ENCODE measurements around the gene RFTN1.
"Not testable (repeated sequence)": the region's sequence is repeated elsewhere in the genome, so short reads cannot be mapped to it uniquely, and the experiment has no call there.

The RFTN1 gene

DNA sequence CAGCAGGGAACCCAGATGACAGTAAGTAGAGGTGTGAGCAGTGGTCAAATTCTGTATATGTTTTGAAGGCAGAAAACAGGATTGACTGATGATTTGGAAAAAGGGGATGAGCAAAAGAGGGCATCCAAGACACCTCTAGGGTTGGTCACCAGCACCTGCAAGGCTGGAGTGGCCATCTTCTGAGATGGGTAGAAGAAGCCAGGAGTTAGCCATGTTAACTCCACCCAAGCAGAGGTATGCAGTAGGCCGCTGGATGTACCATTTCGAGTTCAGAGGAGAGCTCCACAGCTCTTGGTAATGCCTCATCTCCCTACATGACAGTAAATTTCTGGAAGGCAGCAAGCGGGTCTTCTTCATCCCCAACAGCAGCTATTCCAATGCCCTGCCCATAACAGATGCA is 7.0 kb downstream of the RFTN1 start:
- no peak for DNase-seq

DNA sequence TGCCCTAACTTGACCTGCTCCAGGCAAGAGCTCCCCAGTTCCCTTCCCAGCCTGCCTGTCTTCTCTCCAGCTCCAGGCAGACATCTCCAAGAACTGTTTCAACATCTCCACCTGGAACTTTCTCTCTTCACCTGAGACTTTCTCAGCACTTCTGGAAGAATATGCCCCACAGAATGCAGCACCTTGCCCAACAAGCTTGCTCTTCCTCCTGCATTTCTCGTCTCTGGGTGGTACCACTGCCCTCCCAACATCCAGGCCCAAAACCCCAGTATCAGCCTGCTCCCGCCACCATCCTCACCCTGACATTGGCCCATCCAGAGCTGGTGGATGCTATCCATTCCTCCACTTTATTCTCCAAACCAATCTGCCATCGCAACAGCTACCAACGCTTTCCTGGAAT is 8.8 kb downstream of the RFTN1 start:
- DNase-seq, result no peak

DNA sequence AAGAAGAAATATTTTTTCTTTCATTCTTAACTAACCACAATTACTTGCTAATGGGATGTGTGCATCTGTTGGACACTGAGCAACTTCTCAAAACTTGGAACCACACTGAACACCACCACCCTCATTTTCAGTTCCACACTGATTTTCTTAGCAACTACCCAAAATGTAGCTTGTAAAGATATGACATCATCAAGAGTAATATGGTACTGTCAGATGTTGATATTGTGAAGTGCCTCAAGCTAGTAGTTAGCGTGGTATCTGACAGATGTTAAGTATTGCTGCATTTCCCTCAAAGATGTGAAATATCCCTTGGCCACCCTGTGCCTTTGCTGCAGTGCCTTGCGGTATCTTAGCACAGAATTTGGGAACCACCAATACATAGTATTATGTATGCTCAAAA is 9.3 kb downstream of the RFTN1 start:
- DNase-seq, result peak; percentile 93

DNA sequence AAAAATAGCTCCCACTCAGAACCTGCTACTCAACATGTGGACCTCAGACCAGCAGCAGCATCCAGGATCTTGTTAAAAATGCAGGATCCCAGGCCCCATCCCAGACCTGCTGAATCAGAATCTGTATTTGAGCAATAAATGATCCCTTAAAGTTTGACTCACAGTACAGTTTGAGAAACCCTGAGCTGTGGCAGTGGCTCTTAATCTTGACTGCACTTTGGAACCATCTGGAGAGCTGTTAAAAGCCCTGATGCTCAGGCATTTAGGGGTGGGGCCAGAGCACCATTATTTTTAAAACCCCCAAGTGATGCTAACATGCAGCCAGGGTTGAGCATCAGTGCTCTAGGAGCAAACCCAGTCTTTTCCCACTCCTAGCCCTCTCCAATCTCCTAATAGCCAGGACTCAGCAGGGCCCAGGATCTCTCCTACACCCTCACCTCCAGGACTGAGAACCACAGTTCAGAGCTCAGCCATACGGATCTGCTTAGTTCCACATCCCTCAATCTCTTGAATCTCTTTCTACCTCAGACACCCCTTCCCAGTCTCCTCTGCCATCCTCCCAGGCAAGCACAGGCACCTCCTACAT is 10.2 kb downstream of the RFTN1 start:
- DNase-seq, result no peak

DNA sequence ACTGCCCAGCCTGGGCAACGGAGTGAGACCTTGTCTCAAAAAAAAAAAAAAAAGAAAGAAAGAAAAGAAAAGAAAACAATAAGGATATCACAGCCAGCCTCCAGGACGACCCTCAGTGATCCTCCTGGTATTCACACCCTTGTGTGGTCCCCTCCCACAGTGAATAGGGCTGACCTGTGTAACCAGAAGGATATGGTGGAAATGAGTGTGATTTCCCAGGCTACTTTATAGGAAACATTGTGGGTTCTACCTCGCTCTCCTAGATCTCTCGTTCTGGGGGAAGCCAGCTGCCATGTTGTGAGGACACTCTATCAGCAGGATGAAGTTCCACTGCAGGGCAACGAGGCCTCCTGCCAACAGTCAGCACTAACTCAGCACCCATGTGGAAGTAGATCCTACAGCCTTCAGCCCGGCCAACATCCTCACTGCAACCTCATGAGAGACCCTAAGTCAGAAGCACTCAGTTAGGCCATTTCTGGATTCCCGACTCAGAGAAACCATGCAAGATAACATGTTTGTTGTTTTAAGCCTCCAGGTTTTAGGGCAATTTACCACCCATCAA is 11.1 kb downstream of the RFTN1 start:
- no peak for DNase-seq

DNA sequence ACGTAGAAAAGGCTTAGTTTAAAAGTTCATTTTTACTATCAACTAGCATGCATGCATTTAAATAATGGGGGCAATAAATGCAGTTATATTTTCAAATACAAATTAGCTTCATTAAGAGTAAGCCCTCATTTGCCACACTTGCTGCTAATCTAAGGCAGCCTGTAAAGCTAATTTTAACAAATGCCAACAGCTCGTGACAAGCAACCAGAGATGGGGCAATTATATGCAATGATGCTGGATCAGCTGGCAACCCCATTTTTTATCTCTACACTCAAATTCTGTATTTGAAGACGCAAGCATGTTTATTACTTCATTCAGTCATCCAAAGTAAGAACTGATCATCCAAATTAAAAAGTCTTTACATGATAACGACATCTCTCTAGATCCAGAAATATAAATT is 12.1 kb downstream of the RFTN1 start:
- no peak for DNase-seq

DNA sequence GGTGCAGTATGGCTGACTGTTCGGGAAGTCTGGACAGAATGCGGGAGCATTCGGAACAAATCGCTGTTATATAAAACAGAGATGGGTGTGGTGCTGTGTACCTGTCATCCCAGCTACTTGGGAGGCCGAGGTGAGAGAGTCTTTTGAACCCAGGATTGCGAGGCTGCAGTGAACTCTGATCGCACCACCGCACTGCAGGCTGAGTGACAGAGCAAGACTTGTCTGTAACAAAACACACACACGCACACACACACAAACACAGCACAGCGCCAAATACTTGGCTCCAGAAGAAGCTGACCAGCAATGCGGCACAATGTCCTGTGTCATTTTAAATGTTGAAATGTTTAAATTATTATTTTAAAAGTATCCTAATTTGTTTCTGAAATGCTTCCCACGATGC is 12.6 kb downstream of the RFTN1 start:
- no peak for DNase-seq

DNA sequence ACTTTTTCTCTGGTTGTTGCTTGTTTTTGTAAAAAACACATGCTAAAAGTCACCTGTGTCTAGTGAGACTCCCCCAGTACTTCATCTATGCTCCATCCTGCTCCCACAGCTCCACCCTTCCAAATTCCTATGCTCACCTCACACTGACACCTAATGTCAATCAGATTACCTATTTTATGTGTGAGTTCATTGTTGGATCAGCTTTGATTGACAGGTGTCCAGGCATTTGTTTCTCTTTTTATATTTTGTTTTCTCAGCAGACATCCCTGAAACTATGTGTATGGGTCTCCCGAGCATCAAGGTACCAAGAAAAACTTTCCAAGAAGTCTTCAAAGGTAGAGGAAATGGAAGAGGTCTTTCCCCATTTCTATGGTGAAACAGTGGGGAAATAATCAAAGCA is 13.4 kb downstream of the RFTN1 start:
- no peak for DNase-seq

DNA sequence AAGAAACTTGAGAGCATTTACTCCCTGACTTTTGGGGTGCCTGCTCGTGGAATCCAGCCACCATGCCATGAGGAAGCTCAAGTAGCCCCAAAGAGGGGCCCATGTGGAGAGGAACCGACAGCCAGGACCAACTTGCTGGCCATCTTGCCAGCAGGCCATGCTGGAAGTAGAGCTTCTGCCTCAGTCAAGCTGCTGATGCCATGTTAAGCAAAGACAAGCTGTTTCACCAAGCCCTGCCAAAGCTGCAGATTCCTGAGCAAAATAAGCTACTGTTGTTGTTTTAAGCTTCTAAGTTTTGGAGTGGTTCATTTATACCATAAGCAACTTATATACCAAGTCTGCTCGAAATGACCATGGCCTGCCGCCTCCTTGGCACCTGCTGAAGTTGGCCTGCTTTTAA is 14.1 kb downstream of the RFTN1 start:
- no peak for DNase-seq

DNA sequence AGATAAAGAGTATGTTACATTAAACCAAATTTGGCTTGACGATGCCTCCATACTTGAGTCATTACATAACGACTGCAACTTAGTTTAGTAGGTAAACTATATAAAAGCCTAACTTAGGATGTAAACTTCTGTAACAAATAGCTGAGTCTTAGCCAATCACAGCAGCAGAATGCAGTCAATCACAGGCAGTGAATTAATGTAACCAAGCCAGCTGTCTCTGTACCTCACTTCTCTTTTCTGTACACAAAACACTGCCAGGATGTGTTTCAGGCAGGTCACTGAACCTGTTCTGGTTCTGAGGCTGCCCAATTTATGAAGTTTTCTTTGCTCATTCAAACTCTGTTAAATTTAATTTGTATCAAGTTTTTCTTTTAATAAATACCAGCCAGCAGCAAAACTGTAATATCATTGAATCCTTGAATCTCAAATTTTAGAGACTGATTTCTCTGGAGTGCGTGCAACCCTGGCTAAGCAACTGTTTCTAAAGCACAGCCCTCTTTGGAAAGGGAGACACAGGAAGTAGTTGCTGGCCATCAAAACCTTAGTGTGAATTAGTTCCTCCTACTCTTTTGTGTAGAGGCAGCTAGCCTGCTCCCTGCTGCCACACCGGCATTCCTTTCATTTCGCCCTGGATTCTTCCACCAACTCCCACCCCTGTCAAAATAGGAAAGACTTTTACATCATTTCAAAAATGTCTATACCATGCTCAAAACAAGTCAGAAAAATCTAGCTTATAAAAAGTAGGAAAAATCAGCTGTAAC is 15.2 kb downstream of the RFTN1 start:
- no peak for DNase-seq

DNA sequence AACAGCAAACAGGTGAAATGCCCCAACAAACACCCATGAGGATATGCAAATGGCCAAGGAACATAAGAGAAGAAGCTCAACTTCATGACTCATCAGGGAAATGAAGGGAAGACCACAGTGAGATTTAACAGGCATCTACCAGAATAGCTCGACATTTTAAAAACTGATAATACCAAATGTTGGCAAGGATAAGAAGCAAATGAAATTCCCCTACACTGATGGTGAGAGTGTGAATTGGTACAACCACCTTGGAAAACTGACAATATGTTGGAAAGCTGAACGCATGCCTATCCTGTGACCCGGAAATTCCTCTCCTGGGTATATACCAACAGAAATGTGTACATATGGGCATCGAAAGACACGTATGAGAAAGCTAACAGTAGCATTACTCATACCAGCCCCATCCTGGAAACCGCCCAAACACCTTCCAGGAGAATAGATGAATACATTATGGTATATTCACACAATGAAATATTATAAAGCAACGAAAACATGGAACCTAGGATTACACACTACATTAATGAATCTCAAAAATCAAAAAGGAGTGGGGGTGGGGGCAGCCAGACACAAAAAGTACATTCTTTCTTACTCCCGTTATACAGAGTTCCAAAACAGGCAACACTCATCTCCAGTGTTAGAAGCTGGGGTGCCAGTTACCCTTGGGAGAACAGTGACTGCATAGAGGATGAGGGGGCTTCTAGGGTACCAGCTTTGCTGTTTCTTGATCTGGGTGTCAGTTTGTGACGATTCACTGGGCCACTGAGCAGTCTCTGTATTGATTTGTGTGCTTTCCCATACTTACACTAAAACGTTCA is 16.9 kb downstream of the RFTN1 start:
- no peak for DNase-seq

DNA sequence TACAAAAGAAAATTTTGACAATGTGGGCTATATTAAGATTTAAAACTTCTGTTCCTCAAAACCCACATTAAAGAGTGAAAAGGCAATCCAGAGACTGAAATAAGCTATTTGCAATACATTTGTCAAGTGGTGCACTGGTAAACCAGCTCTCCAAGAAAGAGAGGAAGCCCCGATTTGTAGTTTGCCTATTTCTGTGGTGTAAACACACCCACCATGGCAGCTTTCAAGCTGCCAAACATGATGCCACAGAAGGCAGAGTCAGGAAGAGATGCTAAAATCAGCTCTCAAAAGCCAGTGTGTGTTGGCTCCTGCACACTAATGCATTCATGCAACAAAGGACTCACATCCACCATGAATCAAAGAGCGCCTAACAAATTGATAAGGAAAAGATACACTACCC is 17.5 kb downstream of the RFTN1 start:
- DNase-seq, result no peak

DNA sequence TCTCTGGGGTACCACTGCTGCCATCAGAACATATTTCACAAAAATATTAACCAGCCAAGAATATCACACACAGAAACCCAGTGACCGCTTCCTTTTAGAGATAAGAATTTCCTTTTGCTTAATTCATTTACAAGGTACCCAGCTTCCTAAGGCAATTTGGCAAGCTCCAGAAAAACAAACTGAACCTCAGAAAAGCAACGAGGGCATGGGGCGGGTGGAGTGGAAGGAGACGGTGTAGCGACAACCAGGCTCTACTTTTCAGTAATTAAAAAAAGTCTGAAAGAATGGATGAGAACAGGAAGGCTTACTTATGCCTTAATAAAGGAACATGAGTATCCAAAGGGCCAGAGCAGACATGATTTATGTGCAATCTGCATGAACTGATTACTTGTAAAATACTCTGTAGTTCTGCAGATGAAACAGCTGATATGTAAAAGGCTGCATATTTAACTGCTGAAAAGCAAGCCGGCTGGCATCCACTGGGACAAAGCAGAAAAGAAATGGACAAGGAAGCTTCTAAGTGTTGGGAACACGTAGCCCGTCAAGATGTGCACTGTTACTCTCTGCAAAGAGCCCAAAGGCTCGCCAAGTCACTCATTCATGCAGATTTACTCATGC is 18.6 kb downstream of the RFTN1 start:
- DNase-seq, result no peak

DNA sequence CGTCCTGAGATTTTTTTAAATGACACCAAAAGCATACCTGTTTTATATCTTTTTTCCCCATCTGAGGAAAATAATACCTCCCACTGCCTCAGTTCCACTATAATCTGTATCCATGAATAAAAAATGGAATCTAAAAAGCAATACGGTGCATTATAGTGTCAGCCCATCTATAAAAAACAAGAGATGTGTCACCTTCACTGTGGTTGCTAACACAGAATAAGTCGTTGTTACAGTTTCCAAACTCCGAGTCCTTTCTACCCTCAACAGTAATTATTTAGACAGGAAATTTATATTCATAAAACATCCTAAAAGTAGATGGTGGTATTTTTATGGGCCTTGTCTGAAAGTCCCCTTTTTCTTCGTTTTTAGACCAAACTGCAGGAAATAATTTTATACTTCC is 19.4 kb downstream of the RFTN1 start:
- DNase-seq, result no peak

DNA sequence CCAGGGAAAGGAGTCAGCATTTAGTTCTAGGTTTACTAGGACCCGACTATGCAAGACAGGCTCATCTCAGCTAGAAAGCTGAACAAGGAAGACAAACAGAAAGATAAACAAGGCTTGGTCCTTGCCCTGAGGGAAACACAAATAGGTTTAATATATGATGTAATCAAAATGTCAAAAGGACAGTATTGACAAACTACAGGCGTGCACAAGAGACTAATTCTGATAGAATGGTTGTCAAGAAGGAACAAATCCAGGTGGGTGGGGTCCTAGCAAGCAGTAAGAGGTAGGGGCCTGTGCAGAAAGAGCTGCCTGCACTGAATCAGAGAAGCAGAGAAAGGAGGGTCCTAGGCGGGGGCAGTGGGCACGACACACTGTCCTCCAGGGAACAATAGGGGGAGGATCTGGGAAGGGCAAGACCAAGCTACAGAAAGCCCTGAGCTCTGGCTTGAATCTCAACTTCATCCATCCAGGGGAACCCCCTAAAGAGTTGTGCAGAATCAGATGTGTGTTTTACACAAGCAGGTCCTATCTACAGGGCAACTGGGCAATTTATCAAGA is 23.4 kb downstream of the RFTN1 start:
- no peak for DNase-seq

DNA sequence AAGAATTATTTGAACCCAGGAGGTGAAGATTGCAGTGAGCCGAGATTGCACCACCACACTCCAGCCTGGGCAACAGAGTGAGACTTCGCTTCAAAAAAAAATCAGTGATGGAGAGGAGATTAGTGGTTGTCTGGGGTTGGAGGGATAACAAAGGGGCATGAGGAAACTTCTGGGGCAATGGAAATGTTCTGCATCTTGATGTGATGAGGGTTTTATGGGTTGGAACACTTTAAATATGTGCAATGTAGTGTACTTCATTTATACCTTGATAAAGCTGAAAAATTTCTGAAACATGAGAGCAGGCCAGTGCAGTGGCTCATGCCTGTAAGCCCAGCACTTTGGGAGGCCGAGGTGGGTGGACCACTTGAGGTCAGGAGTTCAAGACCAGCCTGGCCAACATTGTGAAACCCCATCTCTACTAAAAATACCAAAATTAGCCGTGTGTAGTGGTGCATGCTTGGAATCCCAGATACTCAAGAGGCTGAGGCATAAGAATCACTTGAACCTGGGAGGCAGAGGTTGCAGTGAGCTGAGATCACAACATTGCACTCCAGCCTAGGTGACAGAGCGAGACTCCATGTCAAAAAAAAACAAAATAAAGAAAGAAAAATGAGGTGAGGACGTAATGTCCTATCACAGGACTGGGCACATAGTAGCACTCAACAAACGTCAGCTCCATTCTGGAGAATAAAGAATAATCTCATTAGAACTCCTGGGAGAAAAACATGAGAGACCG is 24.0 kb downstream of the RFTN1 start:
- not testable (repeated sequence) for DNase-seq

DNA sequence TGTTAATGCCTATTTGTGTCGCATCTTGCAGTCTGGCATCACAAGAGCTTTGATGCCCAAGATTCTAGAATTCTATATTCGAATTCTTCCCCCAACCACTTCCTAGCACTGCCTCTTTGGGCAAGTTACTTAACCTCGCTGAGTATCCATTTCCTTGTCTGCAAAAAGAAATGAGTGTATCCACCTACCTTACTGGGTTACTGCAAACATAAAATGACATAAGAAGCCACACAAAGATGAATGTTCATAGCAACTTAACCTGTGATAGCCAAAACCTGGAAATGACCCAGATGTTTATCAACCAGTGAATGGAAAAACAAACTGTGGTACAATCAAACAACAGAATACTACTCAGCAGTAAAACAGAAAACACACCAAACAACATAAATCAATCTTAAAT is 24.9 kb downstream of the RFTN1 start:
- DNase-seq, result no peak

DNA sequence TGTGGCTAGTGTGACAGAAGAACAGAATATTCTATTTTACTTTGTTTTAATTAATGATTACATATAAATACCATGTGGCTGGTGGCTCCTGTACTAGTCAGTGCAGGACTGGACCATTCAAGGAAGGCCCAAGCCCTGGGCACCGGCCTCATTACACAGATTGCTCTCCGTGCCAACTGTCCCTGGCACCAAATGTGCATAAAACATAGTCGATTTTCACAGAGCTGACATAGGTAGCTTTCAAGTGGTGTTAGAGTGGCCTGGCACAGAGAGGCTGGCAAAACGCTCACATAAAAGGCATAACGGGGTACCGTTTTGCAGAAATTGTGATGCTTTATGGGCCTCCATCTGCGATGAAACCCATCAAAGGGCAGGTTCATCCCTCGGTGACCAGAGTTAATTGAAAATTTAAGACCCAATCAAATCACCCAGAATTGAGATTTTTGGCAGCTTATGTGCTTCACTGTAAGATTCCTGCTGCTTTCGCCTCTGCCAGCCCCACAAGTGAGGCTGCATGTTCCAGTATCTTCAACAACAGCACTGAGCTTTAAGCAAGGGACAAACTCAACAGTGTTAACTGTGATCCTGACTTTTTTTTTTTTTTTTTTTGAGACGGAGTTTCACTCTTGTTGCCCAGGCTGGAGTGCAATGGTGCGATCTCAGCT is 25.9 kb downstream of the RFTN1 start:
- no peak for DNase-seq

DNA sequence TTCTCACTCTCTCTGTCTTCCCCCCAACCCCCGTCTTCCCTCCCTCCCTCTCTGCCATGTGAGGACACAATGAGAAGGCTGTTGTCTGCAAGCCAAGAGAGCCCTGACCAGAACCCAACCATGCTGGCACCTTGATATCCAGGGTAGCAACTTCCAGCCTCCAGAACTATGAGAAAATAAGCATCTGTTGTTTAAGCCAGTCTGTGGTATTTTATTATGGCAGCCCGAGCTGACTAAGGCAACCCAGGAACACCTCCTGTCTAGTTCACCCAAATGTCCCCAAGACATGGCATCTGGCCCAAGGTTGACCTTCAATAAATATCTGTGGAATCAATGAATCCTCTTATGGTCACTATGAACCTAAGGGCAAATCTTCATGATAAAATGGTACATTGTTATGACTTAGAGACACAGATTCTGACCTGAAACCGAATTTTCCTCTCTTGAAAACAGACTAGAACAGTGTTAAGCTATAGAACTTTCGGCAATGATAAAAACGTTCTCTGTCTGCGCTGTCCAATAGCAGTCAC is 26.5 kb downstream of the RFTN1 start:
- no peak for DNase-seq

DNA sequence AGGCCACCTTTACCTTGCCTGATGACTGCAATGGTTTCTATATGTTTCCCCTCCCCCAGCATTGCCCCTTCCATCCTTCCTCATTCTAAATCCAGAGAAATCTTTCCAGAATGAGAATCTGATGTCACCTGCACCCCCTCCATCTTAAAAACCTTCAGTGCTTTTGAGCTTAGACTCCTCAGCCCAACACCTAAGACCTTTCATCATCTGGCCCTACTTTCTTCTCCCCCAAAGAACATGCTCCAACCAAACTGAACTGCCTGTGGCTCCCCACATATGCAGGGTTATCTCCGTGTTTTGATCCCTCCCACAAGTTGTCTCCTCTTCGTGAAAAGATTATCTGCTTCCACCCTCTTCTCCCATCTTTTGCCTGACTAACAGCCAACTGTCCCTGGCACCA is 27.3 kb downstream of the RFTN1 start:
- no peak for DNase-seq

DNA sequence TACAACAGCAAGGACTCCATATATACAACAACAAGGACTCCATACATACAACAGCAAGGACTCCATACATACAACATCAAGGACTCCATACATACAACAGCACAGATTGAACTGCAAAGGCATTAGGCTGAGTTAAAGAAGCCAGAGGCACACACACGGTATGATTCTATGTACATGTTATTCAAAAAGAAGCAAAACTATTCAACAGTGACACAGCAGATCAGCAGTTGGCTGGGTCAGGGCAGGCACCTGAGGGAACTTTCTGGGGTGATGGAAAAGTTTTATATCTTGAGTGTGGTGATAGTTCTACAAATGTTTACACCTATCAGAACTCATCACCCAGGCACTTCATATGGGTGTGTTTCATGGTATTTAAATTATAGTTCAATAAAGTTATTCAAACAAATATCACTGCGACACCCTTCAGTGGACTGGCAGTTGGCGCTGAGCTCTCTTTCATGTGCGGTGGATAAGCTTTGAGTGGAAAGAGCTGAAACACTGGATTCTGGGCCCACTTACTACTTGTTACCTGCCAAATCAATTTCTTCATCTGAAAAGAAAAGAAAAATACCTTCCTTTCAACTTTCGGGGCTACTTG is 28.0 kb downstream of the RFTN1 start:
- DNase-seq, result no peak
